Hepatocyte (in vitro differentiated cells): ENCODE measurements around the gene SYT7.

Source experiments
- EZH2 ChIP-seq: fragments of 200-600 bp; sonication (generic); IDR thresholded peaks from 2 replicates; pipeline ENCODE4 v1.6.1; 2016; ENCODE audit warnings: antibody characterized with exemption, mild to moderate bottlenecking, borderline replicate concordance
- EZH2phosphoT487 ChIP-seq: fragments of 200-600 bp; sonication (generic); IDR thresholded peaks from one replicate; pipeline ENCODE4 v1.6.1; 2018; ENCODE audit warnings: antibody characterized with exemption, mild to moderate bottlenecking, low read depth, moderate library complexity; ENCODE audit not compliant: unreplicated experiment, severe bottlenecking
- TF ChIP-seq, protein P1 (sequence below): fragments of 200-600 bp; sonication (generic); IDR thresholded peaks from 2 replicates; pipeline ENCODE4 v1.5.1; 2016; ENCODE audit warnings: antibody characterized with exemption, mild to moderate bottlenecking; ENCODE audit not compliant: poor library complexity

DNA sequence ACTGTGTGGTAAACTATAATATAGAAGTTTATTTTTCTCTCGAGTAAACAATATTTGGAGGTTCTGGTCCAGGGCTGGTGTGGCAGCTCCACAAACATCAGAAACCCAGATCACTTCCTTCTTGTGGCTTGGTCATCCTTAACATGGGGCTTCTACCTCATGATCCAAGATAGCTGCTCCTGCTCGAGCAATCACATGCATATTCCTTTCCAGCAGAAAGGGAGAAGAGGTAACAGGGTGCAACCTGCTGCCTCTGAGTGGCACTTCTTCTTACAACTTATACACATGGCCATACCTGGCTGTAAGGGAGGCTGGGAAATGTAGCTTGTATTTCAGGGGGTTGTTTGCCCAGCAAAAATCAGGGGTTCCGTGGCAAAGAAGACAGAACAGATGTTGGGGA, 44.6 kb upstream of the SYT7 start:
- TF ChIP-seq, protein P1, sequence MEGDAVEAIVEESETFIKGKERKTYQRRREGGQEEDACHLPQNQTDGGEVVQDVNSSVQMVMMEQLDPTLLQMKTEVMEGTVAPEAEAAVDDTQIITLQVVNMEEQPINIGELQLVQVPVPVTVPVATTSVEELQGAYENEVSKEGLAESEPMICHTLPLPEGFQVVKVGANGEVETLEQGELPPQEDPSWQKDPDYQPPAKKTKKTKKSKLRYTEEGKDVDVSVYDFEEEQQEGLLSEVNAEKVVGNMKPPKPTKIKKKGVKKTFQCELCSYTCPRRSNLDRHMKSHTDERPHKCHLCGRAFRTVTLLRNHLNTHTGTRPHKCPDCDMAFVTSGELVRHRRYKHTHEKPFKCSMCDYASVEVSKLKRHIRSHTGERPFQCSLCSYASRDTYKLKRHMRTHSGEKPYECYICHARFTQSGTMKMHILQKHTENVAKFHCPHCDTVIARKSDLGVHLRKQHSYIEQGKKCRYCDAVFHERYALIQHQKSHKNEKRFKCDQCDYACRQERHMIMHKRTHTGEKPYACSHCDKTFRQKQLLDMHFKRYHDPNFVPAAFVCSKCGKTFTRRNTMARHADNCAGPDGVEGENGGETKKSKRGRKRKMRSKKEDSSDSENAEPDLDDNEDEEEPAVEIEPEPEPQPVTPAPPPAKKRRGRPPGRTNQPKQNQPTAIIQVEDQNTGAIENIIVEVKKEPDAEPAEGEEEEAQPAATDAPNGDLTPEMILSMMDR = no peak
- TF ChIP-seq EZH2 = no peak
- no peak for TF ChIP-seq EZH2phosphoT487
